ENCODE data around the gene KLHL17. TPM values are rescaled to one million over a fixed set of nuclear protein-coding genes. Genes with fewer than 3 reads are reported as not detected.
A peak's percentile ranks its signal among the peaks of the same experiment; 100 is the strongest.

The KLHL17 gene
- total RNA-seq, 4 donors from 2014 or later = 3.7 to 10.8 (median 6.2) TPM

- intact Hi-C loops (cut with DNase I) = no loop called here
- Histone ChIP-seq H3K4me3 (peak overlapping the region; percentile 61 to 100 (median 97)), H3K4me1 (peaks cover 29 to 62% (median 44%) of the 10 kb centered on the region in 4 donors), H3K9me3 (no peaks in the 10 kb centered on the region), H3K27ac (replicated peaks in 1 of 4) (peak overlapping the region in 1 of 4 donors; percentile 60), H3K27me3 (no peaks in the 10 kb centered on the region), H3K36me3 (peaks cover 21 to 49% (median 43%) of the 10 kb centered on the region in 4 donors)
- DNase-seq (ENCODE audit: extremely low spot score) = no peak
- TF ChIP-seq EP300 (IDR thresholded peaks at IDR 0.05) (no peak), POLR2AphosphoS5 (IDR thresholded peaks at IDR 0.05) (no peak), CTCF (IDR thresholded peaks at IDR 0.05) (no peak), POLR2A (IDR thresholded peaks at IDR 0.05; ENCODE audit: low read depth) (no peak)
- 16% methylated on average over 34 of the region's 57 CpGs for WGBS
Observed at GRCh38 chr1:959731-960362, 537 bp upstream of the KLHL17 start.

DNA sequence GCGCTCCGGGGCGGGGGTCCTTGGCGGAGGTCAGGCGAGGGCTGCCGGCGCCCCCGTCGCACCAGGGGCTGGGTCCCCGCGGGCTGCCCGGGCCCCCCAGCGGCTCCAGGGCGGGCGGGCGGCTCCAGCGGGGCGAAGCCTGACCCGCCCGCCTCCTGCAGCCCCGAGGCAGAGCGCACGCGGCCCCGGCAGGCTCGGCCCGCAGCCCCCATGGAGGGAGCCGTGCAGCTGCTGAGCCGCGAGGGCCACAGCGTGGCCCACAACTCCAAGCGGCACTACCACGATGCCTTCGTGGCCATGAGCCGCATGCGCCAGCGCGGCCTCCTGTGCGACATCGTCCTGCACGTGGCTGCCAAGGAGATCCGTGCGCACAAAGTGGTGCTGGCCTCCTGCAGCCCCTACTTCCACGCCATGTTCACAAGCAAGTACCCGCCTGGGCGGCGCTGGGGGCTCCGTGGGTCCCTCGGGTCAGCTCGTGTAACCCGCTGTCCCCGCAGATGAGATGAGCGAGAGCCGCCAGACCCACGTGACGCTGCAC lies 817 bp downstream of the KLHL17 start:
- Histone ChIP-seq H3K27ac (replicated peaks in 1 of 4) (peak overlapping the region in 3 of 4 donors; percentile 15 to 60 (median 33)), H3K9me3 (no peaks in the 10 kb centered on the region), H3K36me3 (peaks cover 8 to 40% (median 31%) of the 10 kb centered on the region in 4 donors), H3K27me3 (no peaks in the 10 kb centered on the region), H3K4me1 (peaks cover 34 to 62% (median 50%) of the 10 kb centered on the region in 4 donors), H3K4me3 (peak overlapping the region; percentile 61 to 100 (median 97))
- no peak for DNase-seq (ENCODE audit: extremely low spot score)
- intact Hi-C loops (cut with DNase I) = no loop called here
- TF ChIP-seq EP300 (IDR thresholded peaks at IDR 0.05) (no peak), POLR2A (IDR thresholded peaks at IDR 0.05; ENCODE audit: low read depth) (no peak)
- WGBS = 97% methylated on average over 6 of the region's 56 CpGs

DNA sequence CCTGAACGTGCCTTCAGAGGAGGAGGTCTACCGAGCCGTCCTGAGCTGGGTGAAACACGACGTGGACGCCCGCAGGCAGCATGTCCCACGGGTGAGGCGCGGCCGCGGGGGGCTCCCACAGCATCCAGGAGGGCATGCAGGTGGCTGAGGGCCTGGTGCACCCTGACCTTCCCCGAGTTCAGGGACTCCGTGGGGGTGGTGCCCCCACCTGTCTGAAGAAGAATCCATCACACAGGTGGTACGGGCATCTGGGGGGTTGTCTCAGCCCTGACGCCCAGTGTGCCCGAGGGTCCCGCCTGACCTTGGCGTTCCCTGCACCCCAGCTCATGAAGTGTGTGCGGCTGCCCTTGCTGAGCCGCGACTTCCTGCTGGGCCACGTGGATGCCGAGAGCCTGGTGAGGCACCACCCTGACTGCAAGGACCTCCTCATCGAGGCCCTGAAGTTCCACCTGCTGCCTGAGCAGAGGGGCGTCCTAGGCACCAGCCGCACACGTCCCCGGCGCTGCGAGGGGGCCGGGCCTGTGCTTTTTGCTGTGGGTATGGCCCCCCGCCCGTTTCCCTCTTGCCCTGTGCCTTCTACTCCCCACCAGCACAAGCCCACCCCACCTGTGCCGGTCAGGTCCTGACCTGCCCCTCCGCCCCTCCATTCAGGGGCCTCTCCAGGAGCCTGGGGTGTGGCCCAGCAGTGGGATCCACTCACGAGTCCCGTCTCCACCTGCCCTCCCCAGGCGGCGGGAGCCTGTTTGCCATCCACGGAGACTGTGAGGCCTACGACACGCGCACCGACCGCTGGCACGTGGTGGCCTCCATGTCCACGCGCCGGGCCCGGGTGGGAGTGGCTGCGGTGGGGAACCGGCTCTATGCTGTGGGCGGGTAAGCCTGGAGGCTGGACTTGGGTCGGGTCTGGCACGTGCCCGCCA lies 2.3 kb downstream of the KLHL17 start:
- H3K4me3 ChIP-seq = no peak overlapping the region
- peaks cover 0 to 29% (median 21%) of the 10 kb centered on the region in 4 donors for H3K36me3 ChIP-seq
- no peaks in the 10 kb centered on the region for H3K9me3 ChIP-seq
- no peak overlapping the region for H3K27ac ChIP-seq (replicated peaks in 1 of 4)
- peaks cover 36 to 60% (median 51%) of the 10 kb centered on the region in 4 donors for H3K4me1 ChIP-seq
- no peak for DNase-seq (ENCODE audit: extremely low spot score)
- TF ChIP-seq POLR2A (IDR thresholded peaks at IDR 0.05; ENCODE audit: low read depth) (no peak), POLR2AphosphoS5 (IDR thresholded peaks at IDR 0.05) (no peak), EP300 (IDR thresholded peaks at IDR 0.05) (no peak), CTCF (IDR thresholded peaks at IDR 0.05) (no peak)
- intact Hi-C loops (cut with DNase I) = no loop called here
- 94% methylated on average over 37 of the region's 57 CpGs for WGBS
- peaks cover 0 to 8% (median 0%) of the 10 kb centered on the region in 4 donors for H3K27me3 ChIP-seq

DNA sequence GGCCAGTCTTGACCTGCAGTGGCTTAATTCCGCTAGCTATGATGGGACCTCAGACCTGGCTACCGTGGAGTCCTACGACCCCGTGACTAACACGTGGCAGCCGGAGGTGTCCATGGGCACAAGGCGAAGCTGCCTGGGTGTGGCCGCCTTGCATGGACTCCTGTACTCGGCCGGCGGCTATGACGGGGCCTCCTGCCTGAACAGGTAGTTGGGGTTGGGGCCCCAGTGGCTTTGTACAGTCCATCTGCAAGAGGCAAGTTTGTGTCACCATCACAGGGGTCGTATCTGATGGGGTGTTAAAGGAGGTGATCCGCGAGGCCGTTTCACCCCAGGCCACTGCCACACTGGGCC lies 2.9 kb downstream of the KLHL17 start:
- intact Hi-C loops (cut with DNase I) = no loop called here
- no peak for DNase-seq (ENCODE audit: extremely low spot score)
- WGBS = 94% methylated on average over 9 of the region's 16 CpGs

More for the DNA sequence above, 2.9 kb downstream of the KLHL17 start:
- H3K27ac ChIP-seq (replicated peaks in 1 of 4) = no peak overlapping the region
- no peak overlapping the region for H3K4me3 ChIP-seq
- peaks cover 0 to 29% (median 21%) of the 10 kb centered on the region in 4 donors for H3K36me3 ChIP-seq
- TF ChIP-seq POLR2AphosphoS5 (IDR thresholded peaks at IDR 0.05) (no peak), EP300 (IDR thresholded peaks at IDR 0.05) (no peak), POLR2A (IDR thresholded peaks at IDR 0.05; ENCODE audit: low read depth) (no peak), CTCF (IDR thresholded peaks at IDR 0.05) (no peak)
- H3K9me3 ChIP-seq = no peaks in the 10 kb centered on the region
- H3K4me1 ChIP-seq = peaks cover 30 to 54% (median 45%) of the 10 kb centered on the region in 4 donors
- H3K27me3 ChIP-seq = peaks cover 0 to 14% (median 0%) of the 10 kb centered on the region in 4 donors
